ENCODE measurements around the gene MUCL3.
"Not testable (repeated sequence)": the region's sequence is repeated elsewhere in the genome, so short reads cannot be mapped to it uniquely, and the experiment has no call there.

Gene MUCL3

GRCh38 chr6:30942338-30943060 is 1.7 kb downstream of the MUCL3 start:
- peak; percentile 32 for DNase-seq

GRCh38 chr6:30944051-30944450 is 3.3 kb downstream of the MUCL3 start:
- no peak for DNase-seq

GRCh38 chr6:30945281-30945680 is 4.5 kb downstream of the MUCL3 start:
- DNase-seq = no peak

GRCh38 chr6:30947231-30947630 is 6.5 kb downstream of the MUCL3 start:
- no peak for DNase-seq

GRCh38 chr6:30948811-30949210 is 8.0 kb downstream of the MUCL3 start:
- no peak for DNase-seq

- no peak for DNase-seq
Observed at GRCh38 chr6:30951907-30952469, 11.2 kb downstream of the MUCL3 start.

GRCh38 chr6:30954631-30955366 is 14.0 kb downstream of the MUCL3 start:
- no peak for DNase-seq

GRCh38 chr6:30955367-30956042 is 14.7 kb downstream of the MUCL3 start:
- peak; percentile 92 for DNase-seq

- DNase-seq = no peak
Observed at GRCh38 chr6:30957716-30958115, 16.9 kb downstream of the MUCL3 start.

GRCh38 chr6:30960907-30961673 is 20.3 kb downstream of the MUCL3 start:
- DNase-seq = no peak

GRCh38 chr6:30962716-30963115 is 21.9 kb downstream of the MUCL3 start:
- no peak for DNase-seq

GRCh38 chr6:30963641-30964040 is 22.9 kb downstream of the MUCL3 start:
- no peak for DNase-seq

- no peak for DNase-seq
Observed at GRCh38 chr6:30964075-30964474, 23.3 kb downstream of the MUCL3 start.

- DNase-seq = no peak
Observed at GRCh38 chr6:30965140-30965601, 24.4 kb downstream of the MUCL3 start.

- no peak for DNase-seq
Observed at GRCh38 chr6:30966154-30966553, 25.4 kb downstream of the MUCL3 start.

- DNase-seq = not testable (repeated sequence)
Observed at GRCh38 chr6:30969171-30969570, 28.4 kb downstream of the MUCL3 start.

GRCh38 chr6:30970946-30971345 is 30.2 kb downstream of the MUCL3 start:
- DNase-seq = no peak

- DNase-seq = no peak
Observed at GRCh38 chr6:30972816-30973215, 32.0 kb downstream of the MUCL3 start.

- DNase-seq = no peak
Observed at GRCh38 chr6:30974490-30975252, 33.9 kb downstream of the MUCL3 start.

GRCh38 chr6:30979141-30979540 is 38.4 kb downstream of the MUCL3 start:
- DNase-seq = no peak

GRCh38 chr6:30979690-30980089 is 38.9 kb downstream of the MUCL3 start:
- DNase-seq = no peak

Measured in activated CD4-positive, alpha-beta T cell treated with anti-CD3 and anti-CD28 coated beads for 48 hours (primary cell).